Pancreas (tissue), 10 donors: Measurements from ENCODE around the gene KIAA0930. TPM values are rescaled to one million over a fixed set of nuclear protein-coding genes. Genes with fewer than 3 reads are reported as not detected.

Experiments
- ATAC-seq, 4 donors: fragments of 200-7000 bp; cut with Tn5 transposase; one replicate each; pipeline versions ENCODE4 v1.8.0 to v1.9.1; 2020; ENCODE audit warnings: mild to moderate bottlenecking in 4 of 4, moderate library complexity in 4 of 4
- DNase-seq, 6 donors: peaks; one replicate each; pipeline ENCODE4 v3.0.0-alpha.2; 2020
- FAIRE-seq: peaks from 2 replicates; lab custom pipeline; 2012; peaks lifted over from hg19 to GRCh38; lab: Jason Lieb, UNC
- H3K27ac ChIP-seq, 4 donors: fragments of 200-600 bp; sonication (generic); 1 replicate in 3 of 4; 2 replicates in 1 of 4; pipeline versions ENCODE4 v1.5.0 to v1.8.0; 2020
- H3K27me3 ChIP-seq, 4 donors: fragments of 200-600 bp; one replicate each; pipeline ENCODE4 v1.8.0; 2021
- H3K36me3 ChIP-seq, 3 donors: fragments of 200-600 bp; sonication (generic) in 1 of 3; one replicate each; pipeline versions ENCODE4 v1.5.0 to v1.8.0; 2020 to 2021
- H3K4me1 ChIP-seq, 3 donors: fragments of 200-600 bp; one replicate each; pipeline ENCODE4 v1.8.0; 2021
- H3K4me3 ChIP-seq, 4 donors: fragments of 200-600 bp; sonication (generic) in 2 of 4; one replicate each; pipeline versions ENCODE4 v1.5.0 to v1.8.0; 2020 to 2021
- H3K9me3 ChIP-seq, 4 donors: fragments of 200-600 bp; one replicate each; pipeline ENCODE4 v1.8.0; 2021
- WGBS, 2 donors: extraction: QIAGEN DNeasy Blood & Tissue Kit; methylation state at CpG; one replicate each; pipeline ENCODE4 v1.1.7; 2013; 5-methylcytosine and 5-hydroxymethylcytosine counted together
- intact Hi-C, 3 donors: fragments of 100-400 bp; cut with DNase I; formaldehyde crosslinking; loops; one replicate each; pipeline versions ENCODE4 v1.11.1 to v1.14.2; 2022
- polyA plus RNA-seq, 2 donors: library from polyadenylated mRNA; stranded (reverse); fragments of 200-250 nt; gene quantifications; one replicate each; pipeline ENCODE4 v1.2.3, GENCODE V29; 2013
- total RNA-seq, 6 donors: library from RNA; stranded (reverse); fragmentation: NEBNext Ultra II Directional in 4 of 6; extraction: Animal tissue kit (Norgen Biotek cat#: 25700) in 4 of 6; gene quantifications; one replicate each; pipeline versions ENCODE4 v1.2.1 to v1.2.4, GENCODE V29; 2021 to 2023
- TF ChIP-seq, protein P1 (sequence below), 4 donors: fragments of 200-600 bp; sonication (generic) in 3 of 4; IDR thresholded peaks; one replicate each; pipeline versions ENCODE4 v1.5.0 to v1.8.0; 2021; ENCODE audit warnings: antibody characterized with exemption in 4 of 4
- donor health status: healthy with polysubstance abuse.
- donor health status: DM: no; HTN: no; CAD: no; lungs with moderate emphysema.
- donor health status: DM: no; HTN: no; CAD: no.
- donor health status: control.
- donor health status: control.
- donor health status: Bipolar disorder and iron deficiency.
- donor health status: DM: yes; HTN: yes; CAD: no.
- donor health status: DM: no; HTN: no; CAD: no.
- donor health status: DM: no; HTN: no; CAD: no.
- donor health status: DM: yes; HTN: yes; CAD: no.

The KIAA0930 gene
- total and polyA plus RNA-seq, 8 donors = 14.6 to 36.8 (median 20.0) TPM

GRCh38 chr22:45235851-45236342 lies 4.8 kb downstream of the KIAA0930 start:
- ATAC-seq (peak; percentile 13 to 54 (median 44)), FAIRE-seq (no peak), DNase-seq (peak in 4 of 6 donors; percentile 63 to 72 (median 66))
- intact Hi-C loops = no loop called here
- Histone ChIP-seq H3K27ac (no peak overlapping the region), H3K36me3 (no peaks in the 10 kb centered on the region), H3K27me3 (no peaks in the 10 kb centered on the region), H3K4me3 (no peak overlapping the region), H3K9me3 (no peaks in the 10 kb centered on the region), H3K4me1 (peaks cover 0 to 6% (median 0%) of the 10 kb centered on the region in 3 donors)
- 49 to 62% methylated on average over 20 of the region's 20 CpGs for WGBS, 2 donors
- TF ChIP-seq, protein P1, sequence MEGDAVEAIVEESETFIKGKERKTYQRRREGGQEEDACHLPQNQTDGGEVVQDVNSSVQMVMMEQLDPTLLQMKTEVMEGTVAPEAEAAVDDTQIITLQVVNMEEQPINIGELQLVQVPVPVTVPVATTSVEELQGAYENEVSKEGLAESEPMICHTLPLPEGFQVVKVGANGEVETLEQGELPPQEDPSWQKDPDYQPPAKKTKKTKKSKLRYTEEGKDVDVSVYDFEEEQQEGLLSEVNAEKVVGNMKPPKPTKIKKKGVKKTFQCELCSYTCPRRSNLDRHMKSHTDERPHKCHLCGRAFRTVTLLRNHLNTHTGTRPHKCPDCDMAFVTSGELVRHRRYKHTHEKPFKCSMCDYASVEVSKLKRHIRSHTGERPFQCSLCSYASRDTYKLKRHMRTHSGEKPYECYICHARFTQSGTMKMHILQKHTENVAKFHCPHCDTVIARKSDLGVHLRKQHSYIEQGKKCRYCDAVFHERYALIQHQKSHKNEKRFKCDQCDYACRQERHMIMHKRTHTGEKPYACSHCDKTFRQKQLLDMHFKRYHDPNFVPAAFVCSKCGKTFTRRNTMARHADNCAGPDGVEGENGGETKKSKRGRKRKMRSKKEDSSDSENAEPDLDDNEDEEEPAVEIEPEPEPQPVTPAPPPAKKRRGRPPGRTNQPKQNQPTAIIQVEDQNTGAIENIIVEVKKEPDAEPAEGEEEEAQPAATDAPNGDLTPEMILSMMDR (IDR thresholded peaks at IDR 0.05) = no peak

GRCh38 chr22:45235101-45235777 lies 5.5 kb downstream of the KIAA0930 start:
- Histone ChIP-seq H3K27me3 (no peaks in the 10 kb centered on the region), H3K36me3 (no peaks in the 10 kb centered on the region), H3K4me3 (no peak overlapping the region), H3K4me1 (peaks cover 0 to 6% (median 0%) of the 10 kb centered on the region in 3 donors), H3K9me3 (no peaks in the 10 kb centered on the region), H3K27ac (peak overlapping the region in 1 of 4 donors; percentile 17)
- intact Hi-C loops = no loop called here
- ATAC-seq (peak in 2 of 4 donors; percentile 28 to 67), DNase-seq (no peak), FAIRE-seq (no peak)
- TF ChIP-seq, protein P1 (IDR thresholded peaks at IDR 0.05) = no peak
- 82 to 90% methylated on average over 23 of the region's 23 CpGs for WGBS, 2 donors

GRCh38 chr22:45233827-45234226 lies 6.9 kb downstream of the KIAA0930 start:
- ATAC-seq (no peak), FAIRE-seq (no peak), DNase-seq (no peak)
- H3K4me3 ChIP-seq = no peak overlapping the region
- WGBS, 2 donors = 88 to 92% methylated on average over 10 of the region's 10 CpGs
- no peaks in the 10 kb centered on the region for H3K27me3 ChIP-seq
- H3K27ac ChIP-seq = no peak overlapping the region
- no peaks in the 10 kb centered on the region for H3K36me3 ChIP-seq
- H3K9me3 ChIP-seq = no peaks in the 10 kb centered on the region
- no peaks in the 10 kb centered on the region for H3K4me1 ChIP-seq
- intact Hi-C loops = no loop called here
- TF ChIP-seq, protein P1 (IDR thresholded peaks at IDR 0.05) = no peak

DNA sequence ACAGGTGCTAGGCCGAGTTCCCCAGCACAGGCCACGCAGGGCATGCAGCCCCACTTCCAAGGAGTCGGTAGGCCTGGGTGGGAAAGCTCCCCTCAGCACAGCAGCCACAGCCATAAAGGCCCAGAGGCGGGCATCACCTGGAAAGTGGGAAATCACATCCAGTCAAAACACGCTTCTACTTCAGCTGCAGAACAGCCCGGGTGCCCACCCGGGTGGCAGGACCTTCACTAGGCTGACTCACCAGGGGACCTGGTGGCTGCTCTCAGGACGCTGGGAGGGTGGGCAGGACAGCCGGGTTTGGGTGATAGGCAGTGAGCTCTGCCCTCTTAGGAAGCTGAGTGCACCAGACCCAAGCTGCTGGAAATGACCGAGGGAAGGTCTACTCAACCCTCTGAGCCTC lies 7.3 kb downstream of the KIAA0930 start:
- WGBS, 2 donors = 92 to 93% methylated on average over 10 of the region's 10 CpGs
- Histone ChIP-seq H3K4me3 (no peak overlapping the region), H3K9me3 (no peaks in the 10 kb centered on the region), H3K27ac (no peak overlapping the region), H3K36me3 (no peaks in the 10 kb centered on the region), H3K27me3 (no peaks in the 10 kb centered on the region), H3K4me1 (no peaks in the 10 kb centered on the region)
- DNase-seq = peak in 1 of 6 donors; percentile 18
- intact Hi-C loops = no loop called here
- TF ChIP-seq, protein P1 (IDR thresholded peaks at IDR 0.05) = no peak
- no peak for FAIRE-seq
- no peak for ATAC-seq

GRCh38 chr22:45231293-45231692 lies 9.4 kb downstream of the KIAA0930 start:
- WGBS, 2 donors = 86 to 95% methylated on average over 2 of the region's 2 CpGs
- FAIRE-seq (no peak), DNase-seq (peak in 1 of 6 donors; percentile 4), ATAC-seq (no peak)
- no peaks in the 10 kb centered on the region for H3K9me3 ChIP-seq
- no peaks in the 10 kb centered on the region for H3K36me3 ChIP-seq
- TF ChIP-seq, protein P1 (IDR thresholded peaks at IDR 0.05) = no peak
- H3K4me1 ChIP-seq = peaks cover 0 to 3% (median 0%) of the 10 kb centered on the region in 3 donors
- no peak overlapping the region for H3K27ac ChIP-seq
- intact Hi-C loops = no loop called here
- H3K27me3 ChIP-seq = no peaks in the 10 kb centered on the region
- H3K4me3 ChIP-seq = no peak overlapping the region
